ENCODE data around the gene NSMCE3.

Gene NSMCE3

GRCh38 chr15:29305556-29305955, 35.9 kb upstream of the NSMCE3 start:
- no peak for DNase-seq
- H3K4me3 ChIP-seq (ENCODE audit: low read depth, low read length) = no peak overlapping the region
- no peak for TF ChIP-seq CTCF (IDR thresholded peaks at IDR 0.05; ENCODE audit: low read depth, low read length, missing control alignments)
- no peaks in the 10 kb centered on the region for H3K36me3 ChIP-seq (replicated peaks)
- no peaks in the 10 kb centered on the region for H3K27me3 ChIP-seq (replicated peaks)
- in situ Hi-C loops (cut with HindIII; ENCODE audit: low pct_ligation_motif_present, low sequenced_read_pairs) = no loop called here
- H3K27ac ChIP-seq = no peak overlapping the region

GRCh38 chr15:29302871-29303270, 33.2 kb upstream of the NSMCE3 start:
- in situ Hi-C loops (cut with HindIII; ENCODE audit: low pct_ligation_motif_present, low sequenced_read_pairs) = no loop called here
- TF ChIP-seq CTCF (IDR thresholded peaks at IDR 0.05; ENCODE audit: low read depth, low read length, missing control alignments) = no peak

GRCh38 chr15:29299784-29300183, 30.2 kb upstream of the NSMCE3 start:
- H3K27me3 ChIP-seq (replicated peaks) = no peaks in the 10 kb centered on the region
- no peak for DNase-seq
- no peaks in the 10 kb centered on the region for H3K36me3 ChIP-seq (replicated peaks)
- H3K4me3 ChIP-seq (ENCODE audit: low read depth, low read length) = no peak overlapping the region
- in situ Hi-C loops (cut with HindIII; ENCODE audit: low pct_ligation_motif_present, low sequenced_read_pairs) = no loop called here
- H3K27ac ChIP-seq = no peak overlapping the region
- TF ChIP-seq CTCF (IDR thresholded peaks at IDR 0.05; ENCODE audit: low read depth, low read length, missing control alignments) = no peak

More at GRCh38 chr15:29302871-29303270, 33.2 kb upstream of the NSMCE3 start:
- Histone ChIP-seq H3K36me3 (replicated peaks) (no peaks in the 10 kb centered on the region), H3K27me3 (replicated peaks) (no peaks in the 10 kb centered on the region), H3K4me3 (ENCODE audit: low read depth, low read length) (no peak overlapping the region), H3K27ac (no peak overlapping the region)
- no peak for DNase-seq

GRCh38 chr15:29299331-29299730, 29.7 kb upstream of the NSMCE3 start:
- no peaks in the 10 kb centered on the region for H3K36me3 ChIP-seq (replicated peaks)
- no peak for TF ChIP-seq CTCF (IDR thresholded peaks at IDR 0.05; ENCODE audit: low read depth, low read length, missing control alignments)
- DNase-seq = no peak
- in situ Hi-C loops (cut with HindIII; ENCODE audit: low pct_ligation_motif_present, low sequenced_read_pairs) = no loop called here
- no peak overlapping the region for H3K4me3 ChIP-seq (ENCODE audit: low read depth, low read length)
- H3K27ac ChIP-seq = no peak overlapping the region
- H3K27me3 ChIP-seq (replicated peaks) = no peaks in the 10 kb centered on the region

GRCh38 chr15:29294732-29295325, 25.2 kb upstream of the NSMCE3 start:
- in situ Hi-C loops (cut with HindIII; ENCODE audit: low pct_ligation_motif_present, low sequenced_read_pairs) = no loop called here
- H3K36me3 ChIP-seq (replicated peaks) = no peaks in the 10 kb centered on the region
- no peak for TF ChIP-seq CTCF (IDR thresholded peaks at IDR 0.05; ENCODE audit: low read depth, low read length, missing control alignments)
- H3K4me3 ChIP-seq (ENCODE audit: low read depth, low read length) = no peak overlapping the region
- no peak overlapping the region for H3K27ac ChIP-seq
- no peak for DNase-seq
- H3K27me3 ChIP-seq (replicated peaks) = no peaks in the 10 kb centered on the region

Measured in brain microvascular endothelial cell (primary cell).